Gastrocnemius medialis (tissue), 4 donors: ENCODE results near the gene NRSN1. TPM values are rescaled to one million over a fixed set of nuclear protein-coding genes. Genes with fewer than 3 reads are reported as not detected.

ENCODE experiments used
- ATAC-seq, 2 donors: fragments of 150-250 bp; one replicate each; pipeline ENCODE4 v1.9.1; 2016
- DNase-seq, 2 donors: peaks; one replicate each; pipeline ENCODE4 v3.0.0-alpha.2; 2019
- H3K27ac ChIP-seq, 4 donors: fragments of 200-600 bp; sonication (generic); 1 replicate in 1 of 4; 2 replicates in 3 of 4; pipeline ENCODE4 v1.5.1; 2016 to 2018; ENCODE audit warnings: mild to moderate bottlenecking in 2 of 4, moderate library complexity in 1 of 4
- H3K27me3 ChIP-seq, 3 donors: fragments of 200-600 bp; sonication (generic) in 2 of 3; 1 replicate in 1 of 3; 2 replicates in 2 of 3; pipeline versions ENCODE4 v1.5.1 to v1.6.0; 2016 to 2019; ENCODE audit warnings: mild to moderate bottlenecking in 1 of 3, moderate library complexity in 1 of 3
- H3K36me3 ChIP-seq, 2 donors: fragments of 200-600 bp; sonication (generic) in 1 of 2; one replicate each; pipeline ENCODE4 v1.5.1; 2017 to 2018
- H3K4me1 ChIP-seq, 2 donors: fragments of 200-600 bp; sonication (generic) in 1 of 2; one replicate each; pipeline ENCODE4 v1.5.1; 2016 to 2017; ENCODE audit warnings: mild to moderate bottlenecking in 2 of 2
- H3K4me3 ChIP-seq, 4 donors: fragments of 200-600 bp; sonication (generic) in 3 of 4; 1 replicate in 1 of 4; 2 replicates in 3 of 4; pipeline ENCODE4 v1.5.1; 2016 to 2019; ENCODE audit warnings: mild to moderate bottlenecking in 2 of 4
- H3K9me3 ChIP-seq, 3 donors: fragments of 200-600 bp; sonication (generic) in 2 of 3; 1 replicate in 1 of 3; 2 replicates in 2 of 3; pipeline ENCODE4 v1.5.1; 2016 to 2019
- POLR2A ChIP-seq, 2 donors: fragments of 450-650 bp; IDR thresholded peaks; one replicate each; pipeline ENCODE4 v1.6.1; 2017; ENCODE audit warnings: antibody characterized with exemption in 2 of 2, mild to moderate bottlenecking in 2 of 2, moderate library complexity in 2 of 2
- in situ Hi-C, 4 donors: fragments of 200-750 bp; cut with MboI; loops; one replicate each; pipeline versions ENCODE4 v1.15.0 to v1.8.0; 2017; ENCODE audit warnings: low sequenced_read_pairs in 4 of 4
- intact Hi-C: fragments of 100-400 bp; cut with DNase I; formaldehyde crosslinking; loops from one replicate; pipeline ENCODE4 v1.15.1; 2023; ENCODE audit warnings: low total_unique reads
- total RNA-seq, 4 donors: library from RNA; depleted of rRNA; stranded (reverse); fragments of >200 nt; gene quantifications; one replicate each; pipeline versions ENCODE4 v1.1.0 to v1.2.3, GENCODE V29; 2016
- TF ChIP-seq, protein P1 (sequence below), 5 experiments: fragments of 450-650 bp in 3 of 5; fragments of 200-600 bp in 2 of 5; sonication (generic) in 2 of 5; IDR thresholded peaks in 4 of 5; conservative IDR thresholded peaks in 1 of 5; 1 replicate in 4 of 5; 2 replicates in 1 of 5; pipeline ENCODE4 v1.5.1; 2016 to 2019; ENCODE audit warnings: antibody characterized with exemption in 5 of 5, mild to moderate bottlenecking in 3 of 5, moderate library complexity in 3 of 5

NRSN1 gene
- total RNA-seq, 4 donors from 2014 or later: not detected

- no peak for DNase-seq
- Histone ChIP-seq H3K27me3 (no peaks in the 10 kb centered on the region), H3K9me3 (no peaks in the 10 kb centered on the region), H3K27ac (no peak overlapping the region), H3K36me3 (no peaks in the 10 kb centered on the region), H3K4me1 (no peaks in the 10 kb centered on the region), H3K4me3 (no peak overlapping the region)
- TF ChIP-seq, protein P1, sequence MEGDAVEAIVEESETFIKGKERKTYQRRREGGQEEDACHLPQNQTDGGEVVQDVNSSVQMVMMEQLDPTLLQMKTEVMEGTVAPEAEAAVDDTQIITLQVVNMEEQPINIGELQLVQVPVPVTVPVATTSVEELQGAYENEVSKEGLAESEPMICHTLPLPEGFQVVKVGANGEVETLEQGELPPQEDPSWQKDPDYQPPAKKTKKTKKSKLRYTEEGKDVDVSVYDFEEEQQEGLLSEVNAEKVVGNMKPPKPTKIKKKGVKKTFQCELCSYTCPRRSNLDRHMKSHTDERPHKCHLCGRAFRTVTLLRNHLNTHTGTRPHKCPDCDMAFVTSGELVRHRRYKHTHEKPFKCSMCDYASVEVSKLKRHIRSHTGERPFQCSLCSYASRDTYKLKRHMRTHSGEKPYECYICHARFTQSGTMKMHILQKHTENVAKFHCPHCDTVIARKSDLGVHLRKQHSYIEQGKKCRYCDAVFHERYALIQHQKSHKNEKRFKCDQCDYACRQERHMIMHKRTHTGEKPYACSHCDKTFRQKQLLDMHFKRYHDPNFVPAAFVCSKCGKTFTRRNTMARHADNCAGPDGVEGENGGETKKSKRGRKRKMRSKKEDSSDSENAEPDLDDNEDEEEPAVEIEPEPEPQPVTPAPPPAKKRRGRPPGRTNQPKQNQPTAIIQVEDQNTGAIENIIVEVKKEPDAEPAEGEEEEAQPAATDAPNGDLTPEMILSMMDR (IDR thresholded peaks at IDR 0.05 in 4 of 5, conservative IDR thresholded peaks at IDR 0.05 in 1 of 5): no peak
- TF ChIP-seq POLR2A (IDR thresholded peaks at IDR 0.05): no peak
- no peak for ATAC-seq
- intact Hi-C loops: no loop called here
- in situ Hi-C loops: no loop called here
Observed at GRCh38 chr6:24149296-24149695, 23.3 kb downstream of the NRSN1 start.

- DNase-seq (no peak), ATAC-seq (no peak)
- Histone ChIP-seq H3K36me3 (no peaks in the 10 kb centered on the region), H3K4me3 (no peak overlapping the region), H3K9me3 (no peaks in the 10 kb centered on the region), H3K27ac (no peak overlapping the region), H3K4me1 (no peaks in the 10 kb centered on the region), H3K27me3 (no peaks in the 10 kb centered on the region)
- intact Hi-C loops: no loop called here
- no peak for TF ChIP-seq POLR2A (IDR thresholded peaks at IDR 0.05)
- in situ Hi-C loops: no loop called here
Observed at GRCh38 chr6:24149836-24150235, 23.8 kb downstream of the NRSN1 start.

GRCh38 chr6:24152014-24152413 is 26.0 kb downstream of the NRSN1 start:
- intact Hi-C loops (no loop called here), in situ Hi-C loops (no loop called here)
- Histone ChIP-seq H3K4me3 (no peak overlapping the region), H3K4me1 (no peaks in the 10 kb centered on the region), H3K9me3 (no peaks in the 10 kb centered on the region), H3K27ac (no peak overlapping the region), H3K27me3 (no peaks in the 10 kb centered on the region), H3K36me3 (no peaks in the 10 kb centered on the region)
- TF ChIP-seq POLR2A (IDR thresholded peaks at IDR 0.05): no peak
- TF ChIP-seq, protein P1 (IDR thresholded peaks at IDR 0.05 in 4 of 5, conservative IDR thresholded peaks at IDR 0.05 in 1 of 5): no peak
- ATAC-seq (no peak), DNase-seq (no peak)

GRCh38 chr6:24154121-24154520 is 28.1 kb downstream of the NRSN1 start:
- Histone ChIP-seq H3K27ac (no peak overlapping the region), H3K36me3 (no peaks in the 10 kb centered on the region), H3K4me3 (no peak overlapping the region), H3K4me1 (no peaks in the 10 kb centered on the region), H3K27me3 (no peaks in the 10 kb centered on the region), H3K9me3 (no peaks in the 10 kb centered on the region)
- intact Hi-C loops: no loop called here
- ATAC-seq: no peak
- DNase-seq: no peak
- TF ChIP-seq, protein P1 (IDR thresholded peaks at IDR 0.05 in 4 of 5, conservative IDR thresholded peaks at IDR 0.05 in 1 of 5): no peak
- no peak for TF ChIP-seq POLR2A (IDR thresholded peaks at IDR 0.05)
- in situ Hi-C loops: no loop called here

DNA sequence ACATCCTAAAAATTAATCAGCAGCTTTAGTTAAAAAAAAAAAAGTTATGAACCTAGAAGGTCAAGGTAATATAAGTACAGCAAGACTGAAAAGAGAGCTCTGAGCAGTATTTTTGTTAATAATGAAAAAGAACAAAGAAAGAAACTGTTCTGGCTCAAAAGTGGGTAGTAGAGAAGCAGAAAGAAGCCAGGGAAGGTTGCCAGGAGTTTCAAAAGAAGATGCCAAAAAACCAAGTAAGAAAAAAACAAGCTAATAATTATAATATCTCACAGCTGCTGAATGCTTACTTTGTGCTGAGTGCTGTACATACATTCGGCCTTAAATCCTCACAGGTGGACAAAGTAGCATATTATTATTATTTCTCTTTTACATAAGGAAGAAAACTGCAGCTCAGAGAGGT is 31.9 kb downstream of the NRSN1 start:
- ATAC-seq: no peak

More for the DNA sequence above, 31.9 kb downstream of the NRSN1 start:
- Histone ChIP-seq H3K36me3 (no peaks in the 10 kb centered on the region), H3K4me1 (no peaks in the 10 kb centered on the region), H3K4me3 (no peak overlapping the region), H3K27me3 (no peaks in the 10 kb centered on the region), H3K9me3 (no peaks in the 10 kb centered on the region), H3K27ac (no peak overlapping the region)
- no peak for TF ChIP-seq POLR2A (IDR thresholded peaks at IDR 0.05)
- TF ChIP-seq, protein P1 (IDR thresholded peaks at IDR 0.05 in 4 of 5, conservative IDR thresholded peaks at IDR 0.05 in 1 of 5): no peak
- intact Hi-C loops: no loop called here
- DNase-seq: no peak
- in situ Hi-C loops: no loop called here
